SK-N-SH (cell line): ENCODE data around the gene TNPO1.

ENCODE experiments used
- CHD2 ChIP-seq: fragments of 150-350 bp; IDR thresholded peaks from 2 replicates; pipeline ENCODE4 v1.6.1; 2018; ENCODE audit warnings: low read length; ENCODE audit not compliant: partially characterized antibody
- ELF1 ChIP-seq: IDR thresholded peaks from 2 replicates; pipeline ENCODE4 v1.4.0; 2012
- EP300 ChIP-seq, 2 experiments: IDR thresholded peaks; 2 replicates each; pipeline versions ENCODE4 v1.4.0 to v1.6.1; 2012; ENCODE audit warnings: borderline replicate concordance in 1 of 2, low read depth in 1 of 2, low read length in 1 of 2
- EZH2phosphoT487 ChIP-seq: fragments of 200-600 bp; sonication (generic); IDR thresholded peaks from 2 replicates; pipeline ENCODE4 v1.6.1; 2017; ENCODE audit warnings: low read depth, mixed run types, mild to moderate bottlenecking, antibody characterized with exemption, moderate library complexity, borderline replicate concordance
- FOXM1 ChIP-seq: IDR thresholded peaks from 2 replicates; pipeline ENCODE4 v1.4.0; 2012; ENCODE audit warnings: low read depth, mild to moderate bottlenecking
- MAX ChIP-seq: IDR thresholded peaks from 2 replicates; pipeline ENCODE4 v1.4.0; 2012; ENCODE audit warnings: low read depth
- MEF2A ChIP-seq: IDR thresholded peaks from 2 replicates; pipeline ENCODE4 v1.4.0; 2012; ENCODE audit warnings: low read depth, borderline replicate concordance
- RAD21 ChIP-seq: IDR thresholded peaks from 2 replicates; pipeline ENCODE4 v1.6.1; 2012; ENCODE audit warnings: mild to moderate bottlenecking, low read length
- YY1 ChIP-seq: IDR thresholded peaks from 2 replicates; pipeline ENCODE4 v1.4.0; 2012; ENCODE audit warnings: low read depth, mild to moderate bottlenecking
- TF ChIP-seq, protein P1 (sequence below): fragments of 200-600 bp; sonication (generic); IDR thresholded peaks from 2 replicates; pipeline ENCODE4 v1.6.1; 2017; ENCODE audit warnings: antibody characterized with exemption, mild to moderate bottlenecking, moderate library complexity
- TF ChIP-seq, protein P2 (sequence below): IDR thresholded peaks from 2 replicates; pipeline ENCODE4 v1.4.0; 2012; ENCODE audit warnings: low read depth, borderline replicate concordance

DNA sequence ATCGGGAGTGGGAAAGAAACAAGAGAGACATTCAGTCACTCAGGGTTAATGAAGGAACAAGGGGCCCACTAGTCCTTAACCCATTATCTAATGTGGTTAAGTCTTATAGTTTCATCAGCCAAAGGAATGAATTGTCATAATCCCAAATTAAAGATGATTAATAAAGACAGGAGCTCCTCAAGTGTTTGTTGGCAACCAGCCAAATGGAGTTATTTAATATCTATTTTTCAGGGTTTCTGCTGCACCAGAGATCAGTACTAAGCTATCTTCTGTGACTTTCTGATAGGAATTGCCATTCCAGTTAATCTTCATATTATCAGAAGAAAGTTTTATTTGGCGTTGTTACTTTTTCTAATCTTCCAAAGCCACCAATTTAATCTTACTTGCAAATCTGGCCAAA is 105.4 kb downstream of the TNPO1 start:
- TF ChIP-seq, protein P1, sequence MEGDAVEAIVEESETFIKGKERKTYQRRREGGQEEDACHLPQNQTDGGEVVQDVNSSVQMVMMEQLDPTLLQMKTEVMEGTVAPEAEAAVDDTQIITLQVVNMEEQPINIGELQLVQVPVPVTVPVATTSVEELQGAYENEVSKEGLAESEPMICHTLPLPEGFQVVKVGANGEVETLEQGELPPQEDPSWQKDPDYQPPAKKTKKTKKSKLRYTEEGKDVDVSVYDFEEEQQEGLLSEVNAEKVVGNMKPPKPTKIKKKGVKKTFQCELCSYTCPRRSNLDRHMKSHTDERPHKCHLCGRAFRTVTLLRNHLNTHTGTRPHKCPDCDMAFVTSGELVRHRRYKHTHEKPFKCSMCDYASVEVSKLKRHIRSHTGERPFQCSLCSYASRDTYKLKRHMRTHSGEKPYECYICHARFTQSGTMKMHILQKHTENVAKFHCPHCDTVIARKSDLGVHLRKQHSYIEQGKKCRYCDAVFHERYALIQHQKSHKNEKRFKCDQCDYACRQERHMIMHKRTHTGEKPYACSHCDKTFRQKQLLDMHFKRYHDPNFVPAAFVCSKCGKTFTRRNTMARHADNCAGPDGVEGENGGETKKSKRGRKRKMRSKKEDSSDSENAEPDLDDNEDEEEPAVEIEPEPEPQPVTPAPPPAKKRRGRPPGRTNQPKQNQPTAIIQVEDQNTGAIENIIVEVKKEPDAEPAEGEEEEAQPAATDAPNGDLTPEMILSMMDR, result no peak
- no peak for TF ChIP-seq MAX
- no peak for TF ChIP-seq YY1
- TF ChIP-seq RAD21, result no peak
- no peak for TF ChIP-seq EP300 (IDR thresholded peaks at IDR 0.05; ENCODE audit: borderline replicate concordance in 1 of 2, low read depth in 1 of 2, low read length in 1 of 2)
- TF ChIP-seq, protein P2, sequence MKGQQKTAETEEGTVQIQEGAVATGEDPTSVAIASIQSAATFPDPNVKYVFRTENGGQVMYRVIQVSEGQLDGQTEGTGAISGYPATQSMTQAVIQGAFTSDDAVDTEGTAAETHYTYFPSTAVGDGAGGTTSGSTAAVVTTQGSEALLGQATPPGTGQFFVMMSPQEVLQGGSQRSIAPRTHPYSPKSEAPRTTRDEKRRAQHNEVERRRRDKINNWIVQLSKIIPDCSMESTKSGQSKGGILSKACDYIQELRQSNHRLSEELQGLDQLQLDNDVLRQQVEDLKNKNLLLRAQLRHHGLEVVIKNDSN, result no peak
- no peak for TF ChIP-seq MEF2A
- no peak for TF ChIP-seq CHD2
- no peak for TF ChIP-seq EZH2phosphoT487
- no peak for TF ChIP-seq ELF1
- no peak for TF ChIP-seq FOXM1
